SK-N-SH (cell line): ENCODE results near the gene CASQ1. TPM values are rescaled to one million over a fixed set of nuclear protein-coding genes. Genes with fewer than 3 reads are reported as not detected.

Source experiments
- CTCF ChIA-PET: fragments of 300-600, 350-600 bp; formaldehyde crosslinking; extraction: SDS; loops from one replicate; lab custom pipeline; 2021; lab: Yijun Ruan, JAX
- POLR2A ChIA-PET: fragments of 350-600 bp; sonication (Branson Sonifier 250); formaldehyde crosslinking; extraction: SDS; loops from one replicate; lab custom pipeline; 2020; ENCODE audit warnings: antibody characterized with exemption, inconsistent platforms; lab: Yijun Ruan, JAX
- DNase-seq: peaks from one replicate; pipeline ENCODE4 v3.0.0; 2012
- H2AFZ ChIP-seq: fragments of 200-600 bp; sonication (generic); 2 replicates; pipeline ENCODE4 v1.8.1; 2016; ENCODE audit warnings: antibody characterized with exemption, mild to moderate bottlenecking, low read depth
- H3F3A ChIP-seq: fragments of 200-600 bp; sonication (generic); replicated peaks from 2 replicates; pipeline ENCODE3; 2016; ENCODE audit warnings: antibody characterized with exemption, mild to moderate bottlenecking; ENCODE audit not compliant: insufficient read depth
- H3K27ac ChIP-seq, 2 experiments: fragments of 200-500 bp in 1 of 2; fragments of 200-600 bp in 1 of 2; sonication (Bioruptor generic) in 1 of 2; sonication (generic), shearing (Covaris generic) in 1 of 2; 2 replicates each; pipeline versions ENCODE4 v1.5.1 to v1.6.1; 2014 to 2016; ENCODE audit warnings: low read depth in 2 of 2, inconsistent platforms in 1 of 2, low read length in 1 of 2, mild to moderate bottlenecking in 1 of 2, mixed read lengths in 1 of 2
- H3K27me3 ChIP-seq: fragments of 200-600 bp; sonication (generic), shearing (Covaris generic); 2 replicates; pipeline ENCODE4 v1.6.1; 2016; ENCODE audit warnings: mixed run types; ENCODE audit not compliant: insufficient read depth
- H3K36me3 ChIP-seq, 2 experiments: fragments of 200-500 bp in 1 of 2; fragments of 200-600 bp in 1 of 2; sonication (Bioruptor generic) in 1 of 2; sonication (generic) in 1 of 2; replicated peaks in 1 of 2; 2 replicates each; pipeline versions ENCODE3 to v1.5.1; 2014 to 2016; ENCODE audit warnings: low read length in 1 of 2, mild to moderate bottlenecking in 1 of 2; ENCODE audit not compliant: insufficient read depth in 2 of 2, control insufficient read depth in 1 of 2
- H3K4me1 ChIP-seq, 2 experiments: fragments of 200-500 bp in 1 of 2; fragments of 200-600 bp in 1 of 2; sonication (Bioruptor generic) in 1 of 2; sonication (generic), shearing (Covaris generic) in 1 of 2; 2 replicates each; pipeline versions ENCODE4 v1.5.1 to v1.6.1; 2014 to 2016; ENCODE audit warnings: low read depth in 1 of 2, low read length in 1 of 2, mixed run types in 1 of 2; ENCODE audit not compliant: insufficient read depth in 2 of 2, control insufficient read depth in 1 of 2
- H3K4me2 ChIP-seq: fragments of 200-600 bp; sonication (generic), shearing (Covaris generic); 2 replicates; pipeline ENCODE4 v1.6.1; 2017; ENCODE audit warnings: mixed run types
- H3K4me3 ChIP-seq, 2 experiments: fragments of 200-500 bp in 1 of 2; fragments of 200-600 bp in 1 of 2; sonication (Bioruptor generic) in 1 of 2; sonication (generic), shearing (Covaris generic) in 1 of 2; 2 replicates each; pipeline versions ENCODE4 v1.5.1 to v1.8.1; 2014 to 2016; ENCODE audit warnings: low read depth in 2 of 2, inconsistent platforms in 1 of 2, low read length in 1 of 2, mild to moderate bottlenecking in 1 of 2, mixed read lengths in 1 of 2, moderate library complexity in 1 of 2
- H3K79me2 ChIP-seq: fragments of 200-600 bp; sonication (generic); 2 replicates; pipeline ENCODE4 v1.8.1; 2017; ENCODE audit warnings: mild to moderate bottlenecking; ENCODE audit not compliant: insufficient read depth
- H3K9ac ChIP-seq: fragments of 200-600 bp; sonication (generic); 2 replicates; pipeline ENCODE4 v1.6.1; 2017; ENCODE audit warnings: mixed run types
- H3K9me2 ChIP-seq: fragments of 200-600 bp; sonication (generic); 2 replicates; pipeline ENCODE4 v1.6.1; 2017; ENCODE audit warnings: mixed run types
- H3K9me3 ChIP-seq: fragments of 200-600 bp; sonication (generic); 2 replicates; pipeline ENCODE4 v1.6.1; 2017; ENCODE audit warnings: mixed run types, mild to moderate bottlenecking, moderate library complexity
- H4K20me1 ChIP-seq: fragments of 200-600 bp; sonication (generic); 2 replicates; pipeline ENCODE4 v1.6.1; 2017; ENCODE audit warnings: mild to moderate bottlenecking, mixed run types; ENCODE audit not compliant: insufficient read depth
- ELF1 ChIP-seq: IDR thresholded peaks from 2 replicates; pipeline ENCODE4 v1.4.0; 2012
- EP300 ChIP-seq, 2 experiments: IDR thresholded peaks; 2 replicates each; pipeline versions ENCODE4 v1.4.0 to v1.6.1; 2012; ENCODE audit warnings: borderline replicate concordance in 1 of 2, low read depth in 1 of 2, low read length in 1 of 2
- FOSL2 ChIP-seq: IDR thresholded peaks from 2 replicates; pipeline ENCODE4 v1.4.0; 2012; ENCODE audit warnings: low read depth, mild to moderate bottlenecking, moderate library complexity, borderline replicate concordance
- FOXM1 ChIP-seq: IDR thresholded peaks from 2 replicates; pipeline ENCODE4 v1.4.0; 2012; ENCODE audit warnings: low read depth, mild to moderate bottlenecking
- MXI1 ChIP-seq: IDR thresholded peaks from 2 replicates; pipeline ENCODE4 v1.6.1; 2012; ENCODE audit warnings: mild to moderate bottlenecking, low read depth, low read length, improper control_type of control experiment
- NRF1 ChIP-seq: IDR thresholded peaks from 2 replicates; pipeline ENCODE4 v1.6.1; 2012; ENCODE audit warnings: low read depth, mild to moderate bottlenecking, low read length
- POLR2AphosphoS5 ChIP-seq: IDR thresholded peaks from 2 replicates; pipeline ENCODE4 v1.6.1; 2012; ENCODE audit warnings: low read depth, low read length
- RAD21 ChIP-seq: IDR thresholded peaks from 2 replicates; pipeline ENCODE4 v1.6.1; 2012; ENCODE audit warnings: mild to moderate bottlenecking, low read length
- REST ChIP-seq: IDR thresholded peaks from 2 replicates; pipeline ENCODE4 v1.6.1; 2012; ENCODE audit warnings: mild to moderate bottlenecking, low read depth, low read length, moderate library complexity
- RFX5 ChIP-seq: IDR thresholded peaks from 2 replicates; pipeline ENCODE4 v1.6.1; 2012; ENCODE audit warnings: mild to moderate bottlenecking, improper control_type of control experiment, low read length
- SIN3A ChIP-seq: IDR thresholded peaks from 2 replicates; pipeline ENCODE4 v1.6.1; 2012; ENCODE audit warnings: low read depth, mild to moderate bottlenecking, low read length, moderate library complexity, borderline replicate concordance
- USF1 ChIP-seq: IDR thresholded peaks from 2 replicates; pipeline ENCODE4 v1.4.0; 2012; ENCODE audit warnings: low read depth, borderline replicate concordance
- WGBS: methylation state at CpG from one replicate; pipeline ENCODE4 v1.1.6; 2017; ENCODE audit warnings: low lambda C conversion rate; 5-methylcytosine and 5-hydroxymethylcytosine counted together
- polyA plus RNA-seq, 3 experiments: library from polyadenylated mRNA; depleted of rRNA; stranded (reverse); fragments of >200 nt; gene quantifications; 2 replicates each; pipeline ENCODE4 v1.2.3, GENCODE V29; 2012

Gene CASQ1
- polyA plus RNA-seq, 1 of the 3 experiments (the other 2 are of a cell fraction), result 0.08 TPM

GRCh38 chr1:160149716-160150115, 40.7 kb upstream of the CASQ1 start:
- Histone ChIP-seq H3K4me1 (0 out of 4 replicates have a peak, but pooled peaks cover 0 to 9% of the 10 kb centered on the region in 2 experiments), H3K4me3 (no peak overlapping the region), H3K9me3 (no peaks in the 10 kb centered on the region), H2AFZ (0 out of 2 replicates have a peak overlapping the region, but pooled peaks have one; percentile 32), H3K9ac (no peak overlapping the region), H3K4me2 (no peak overlapping the region), H3F3A (no peaks in the 10 kb centered on the region), H3K79me2 (no peaks in the 10 kb centered on the region), H3K27ac (peak overlapping the region in 1 of 2 experiments; percentile 53; a peak in 2 of 4 replicates), H3K9me2 (no peaks in the 10 kb centered on the region), H3K27me3 (no peaks in the 10 kb centered on the region; the same call in 1 of the 2 replicates), H4K20me1 (no peaks in the 10 kb centered on the region), H3K36me3 (no peaks in the 10 kb centered on the region)
- DNase-seq, result no peak
- 44% methylated on average over 2 of the region's 2 CpGs for WGBS
- TF ChIP-seq MXI1, result no peak
- no peak for TF ChIP-seq ELF1
- TF ChIP-seq SIN3A, result no peak
- TF ChIP-seq EP300 (IDR thresholded peaks at IDR 0.05; ENCODE audit: borderline replicate concordance in 1 of 2, low read depth in 1 of 2, low read length in 1 of 2), result no peak
- no peak for TF ChIP-seq FOXM1
- TF ChIP-seq RAD21, result no peak
- TF ChIP-seq RFX5, result no peak
- no peak for TF ChIP-seq NRF1
- no peak for TF ChIP-seq REST
- no peak for TF ChIP-seq FOSL2
- no peak for TF ChIP-seq POLR2AphosphoS5
- CTCF ChIA-PET, result interaction anchor here (0.9 to 1.9 kb wide), 7 partner anchors 13 to 142 kb away, joined by 3 to 4 read pairs (median 3); no protein-coding TSS in a partner anchor
- POLR2A ChIA-PET, result no interaction called here

- H2AFZ ChIP-seq, result 0 out of 2 replicates have a peak within 1 kb of the TSS, but pooled peaks have one; percentile 32
- H3K79me2 ChIP-seq, result no peaks in the 10 kb centered on the region
- H3K4me3 ChIP-seq, result no peak within 1 kb of the TSS
- DNase-seq, result no peak
- TF ChIP-seq MXI1, result no peak
- no peak for TF ChIP-seq USF1
- H3F3A ChIP-seq, result no peaks in the 10 kb centered on the region
- no peak within 1 kb of the TSS for H3K9ac ChIP-seq
- CTCF ChIA-PET, result interaction anchor here (1.6 kb wide), 1 partner anchor 42 kb away, joined by 3 read pairs; no protein-coding TSS in a partner anchor
- H3K27ac ChIP-seq, result no peak within 1 kb of the TSS
- POLR2A ChIA-PET, result no interaction called here
- no peaks in the 10 kb centered on the region; the same call in 1 of the 2 replicates for H3K27me3 ChIP-seq
- no peaks in the 10 kb centered on the region for H3K36me3 ChIP-seq
- 71% methylated on average over 6 of the region's 6 CpGs for WGBS
- no peak within 1 kb of the TSS for H3K4me2 ChIP-seq
- no peaks in the 10 kb centered on the region for H3K9me3 ChIP-seq
- 0 out of 4 replicates have a peak, but pooled peaks cover 0 to 5% of the 10 kb centered on the region in 2 experiments for H3K4me1 ChIP-seq
- H4K20me1 ChIP-seq, result no peaks in the 10 kb centered on the region
- no peaks in the 10 kb centered on the region for H3K9me2 ChIP-seq
These were observed 39.1 kb upstream of the CASQ1 start, which contains the start of gene ATP1A4 for GRCh38 chr1:160151303-160151702. TSS of gene ATP1A4 (plus strand) at chr1:160151603. CDS start at chr1:160152041, 438 bp downstream.
